ENCODE data around the gene SLC2A13.

GRCh38 chr12:39853003-39853402 lies 252.9 kb downstream of the SLC2A13 start:
- TF ChIP-seq POLR2A (IDR thresholded peaks at IDR 0.05) (no peak), CTCF (IDR thresholded peaks at IDR 0.05) (no peak), POLR2AphosphoS5 (IDR thresholded peaks at IDR 0.05) (no peak)
